HepG2 (cell line): ENCODE measurements around the gene TADA2B. TPM values are rescaled to one million over a fixed set of nuclear protein-coding genes. Genes with fewer than 3 reads are reported as not detected.

Source experiments
- ATAC-seq: fragments of 200-7000 bp; cut with Tn5 transposase; 3 replicates; pipeline ENCODE4 v1.9.1; 2020; ENCODE audit warnings: mild to moderate bottlenecking, moderate library complexity
- BruUV-seq: library from RNA; stranded (reverse); fragments of 400-500 nt; replicated peaks from 2 replicates; lab custom pipeline; 2021; lab: Mats Ljungman, UMichigan
- CTCF ChIA-PET: fragments of 300-600 bp; formaldehyde crosslinking; extraction: SDS; loops from one replicate; lab custom pipeline; 2021; ENCODE audit warnings: low total read pairs, inconsistent platforms, low intra/inter-chr PET ratio; lab: Yijun Ruan, JAX
- POLR2A ChIA-PET: fragments of 350-600 bp; sonication (Branson Sonifier 250); formaldehyde crosslinking; loops from one replicate; lab custom pipeline; 2020; ENCODE audit warnings: antibody characterized with exemption, inconsistent platforms; lab: Yijun Ruan, JAX
- DNase-seq: peaks from one replicate; pipeline ENCODE4 v3.0.0-alpha.2; 2015; ENCODE audit warnings: low spot score
- FAIRE-seq: peaks from 3 replicates; lab custom pipeline; 2011; peaks lifted over from hg19 to GRCh38; lab: Jason Lieb, UNC
- H2AFZ ChIP-seq: one replicate; pipeline ENCODE4 v1.6.1; 2011; ENCODE audit warnings: low read length, inconsistent platforms
- H3K27ac ChIP-seq: fragments of 300-600 bp; 3 replicates; pipeline ENCODE4 v1.8.0; 2011; ENCODE audit warnings: mixed run types, mild to moderate bottlenecking, mixed read lengths, low read length, inconsistent platforms; ENCODE audit not compliant: insufficient read depth; ENCODE audit errors: extremely low read length
- H3K27me3 ChIP-seq, 2 experiments: fragments of 200-600 bp in 1 of 2; 2 replicates in 1 of 2; 3 replicates in 1 of 2; pipeline versions ENCODE4 v1.6.0 to v1.8.0; 2011; ENCODE audit warnings: low read length in 2 of 2, mild to moderate bottlenecking in 2 of 2, moderate library complexity in 2 of 2, inconsistent platforms in 1 of 2; ENCODE audit not compliant: insufficient read depth in 2 of 2, control insufficient read depth in 1 of 2
- H3K36me3 ChIP-seq, 2 experiments: fragments of 200-600 bp in 1 of 2; replicated peaks in 1 of 2; 2 replicates in 1 of 2; 3 replicates in 1 of 2; pipeline versions ENCODE4 v1.5.1 to v1.8.0; 2011; ENCODE audit warnings: low read length in 2 of 2, inconsistent platforms in 1 of 2; ENCODE audit not compliant: insufficient read depth in 2 of 2, control insufficient read depth in 1 of 2
- H3K4me1 ChIP-seq: 2 replicates; pipeline ENCODE4 v1.5.1; 2012; ENCODE audit warnings: low read length, inconsistent platforms; ENCODE audit not compliant: insufficient read depth
- H3K4me2 ChIP-seq: 2 replicates; pipeline ENCODE4 v1.6.0; 2011; ENCODE audit warnings: low read depth, low read length, inconsistent platforms
- H3K4me3 ChIP-seq, 3 experiments: fragments of 200-600 bp in 1 of 3; sonication (generic), shearing (Covaris generic) in 1 of 3; replicated peaks in 1 of 3; 2 replicates each; pipeline ENCODE4 v1.5.1; 2011 to 2016; ENCODE audit warnings: low read length in 3 of 3, inconsistent platforms in 2 of 3, low read depth in 2 of 3, mild to moderate bottlenecking in 2 of 3, control low read depth in 1 of 3, mixed read lengths in 1 of 3; ENCODE audit not compliant: insufficient read depth in 1 of 3
- H3K79me2 ChIP-seq: one replicate; pipeline ENCODE4 v1.6.1; 2011; ENCODE audit warnings: low read length, inconsistent platforms; ENCODE audit not compliant: insufficient read depth
- H3K9ac ChIP-seq: 2 replicates; pipeline ENCODE4 v1.6.0; 2011; ENCODE audit warnings: mild to moderate bottlenecking, low read depth, low read length, inconsistent platforms; ENCODE audit not compliant: insufficient read depth
- H3K9me3 ChIP-seq: 2 replicates; pipeline ENCODE4 v1.5.1; 2012; ENCODE audit warnings: mild to moderate bottlenecking, low read length
- H4K20me1 ChIP-seq: 2 replicates; pipeline ENCODE4 v1.6.0; 2011; ENCODE audit warnings: inconsistent platforms, mild to moderate bottlenecking, low read length, moderate library complexity; ENCODE audit not compliant: insufficient read depth
- CAMTA2 ChIP-seq: sonication (generic); formaldehyde crosslinking; IDR thresholded peaks from 2 replicates; pipeline ENCODE4 v1.4.0; 2020; ENCODE audit warnings: mild to moderate bottlenecking, missing genetic modification reagents, borderline replicate concordance
- KLF6 ChIP-seq: IDR thresholded peaks from 2 replicates; pipeline ENCODE4 v1.8.0; 2016; ENCODE audit warnings: missing biosample characterization, missing genetic modification reagents
- POGK ChIP-seq: sonication (generic); formaldehyde crosslinking; conservative IDR thresholded peaks from 2 replicates; pipeline ENCODE4 v1.8.0; 2022; ENCODE audit warnings: mild to moderate bottlenecking, moderate library complexity, missing genetic modification reagents
- SIX1 ChIP-seq: sonication (generic); formaldehyde crosslinking; IDR thresholded peaks from 2 replicates; pipeline ENCODE4 v1.4.0; 2020; ENCODE audit warnings: missing genetic modification reagents, borderline replicate concordance
- TOE1 ChIP-seq: sonication (generic); formaldehyde crosslinking; IDR thresholded peaks from 2 replicates; pipeline ENCODE4 v1.4.0; 2020; ENCODE audit warnings: mild to moderate bottlenecking, missing genetic modification reagents
- ZBTB10 ChIP-seq: sonication (generic); formaldehyde crosslinking; IDR thresholded peaks from 2 replicates; pipeline ENCODE4 v1.4.0; 2020; ENCODE audit warnings: missing genetic modification reagents, borderline replicate concordance
- ZFP36L2 ChIP-seq: sonication (generic); formaldehyde crosslinking; IDR thresholded peaks from 2 replicates; pipeline ENCODE4 v1.4.0; 2020; ENCODE audit warnings: missing genetic modification reagents
- ZNF234 ChIP-seq: sonication (generic); formaldehyde crosslinking; conservative IDR thresholded peaks from 2 replicates; pipeline ENCODE4 v1.5.1; 2020; ENCODE audit warnings: mild to moderate bottlenecking, missing genetic modification reagents
- ZNF260 ChIP-seq: sonication (generic); formaldehyde crosslinking; IDR thresholded peaks from 2 replicates; pipeline ENCODE4 v1.4.0; 2020; ENCODE audit warnings: missing genetic modification reagents, low read depth, mild to moderate bottlenecking, borderline replicate concordance
- WGBS: methylation state at CpG from one replicate; pipeline ENCODE4 v1.1.6; 2017; ENCODE audit warnings: low lambda C conversion rate; 5-methylcytosine and 5-hydroxymethylcytosine counted together
- in situ Hi-C: cut with HindIII; loops from 2 replicates; pipeline ENCODE4 v1.10.0; 2017; ENCODE audit warnings: low pct_unique_long_range_greater_than_20kb; ENCODE audit not compliant: extremely low pct_ligation_motif_present
- intact Hi-C: fragments of 100-400 bp; cut with micrococcal nuclease; formaldehyde crosslinking; loops from one replicate; pipeline ENCODE4 v1.10.0; 2022; ENCODE audit not compliant: unreplicated experiment
- polyA plus RNA-seq, 8 experiments: library from polyadenylated mRNA; depleted of rRNA in 3 of 8; stranded (reverse) in 7 of 8; unstranded in 1 of 8; fragments of >200 nt; fragmentation: Illumina TruSeq in 4 of 8; extraction: Trizol in 4 of 8; gene quantifications; 2 replicates each; pipeline versions ENCODE4 v1.2.1 to v1.2.3, GENCODE V29; 2011 to 2016; ENCODE audit warnings: low read depth in 4 of 8, missing spikeins in 1 of 8, mixed read lengths in 1 of 8; ENCODE audit not compliant: insufficient read depth in 1 of 8
- total RNA-seq, 5 experiments: library from RNA; depleted of rRNA; stranded (reverse); fragments of >200 nt; fragmentation: Illumina TruSeq; extraction: Trizol; gene quantifications; 2 replicates each; pipeline ENCODE4 v1.2.3, GENCODE V29; 2016; ENCODE audit warnings: low read depth in 1 of 5

Gene TADA2B
- total and polyA plus RNA-seq, 2 of the 13 experiments (the other 11 are each of a cell fraction or from before 2014, with no cell fraction given) = 4.6 to 8.9 TPM

- no peak for TF ChIP-seq ZBTB10 (CRISPR knock-in tag)
- no peak for TF ChIP-seq KLF6 (CRISPR knock-in tag)
- TF ChIP-seq, all 625 proteins: peak for 0
These were observed 3.8 kb downstream of the TADA2B start (continued) for GRCh38 chr4:7046971-7047370.

- no peak overlapping the region for H2AFZ ChIP-seq
- FAIRE-seq (no peak), DNase-seq (no peak), ATAC-seq (no peak)
- H3K27me3 ChIP-seq = no peaks in the 10 kb centered on the region; a peak in 1 of 5 replicates
- peaks cover 28% of the 10 kb centered on the region for H3K4me1 ChIP-seq
- POLR2A ChIA-PET = no interaction called here
- H3K9ac ChIP-seq = no peak overlapping the region
- in situ Hi-C loops = no loop called here
- H4K20me1 ChIP-seq = 0 out of 2 replicates have a peak, but pooled peaks cover 16% of the 10 kb centered on the region
- H3K4me2 ChIP-seq = no peak overlapping the region
- H3K4me3 ChIP-seq = no peak overlapping the region
- H3K9me3 ChIP-seq = no peaks in the 10 kb centered on the region
- no peak for TF ChIP-seq ZNF260
- no peak for TF ChIP-seq ZNF234 (CRISPR knock-in tag)
- TF ChIP-seq POGK (CRISPR knock-in tag) = no peak
- TF ChIP-seq SIX1 (CRISPR knock-in tag) = no peak
- no peak for TF ChIP-seq CAMTA2
- no peak for TF ChIP-seq ZFP36L2 (CRISPR knock-in tag)
- no peak for TF ChIP-seq TOE1 (CRISPR knock-in tag)
- H3K27ac ChIP-seq = no peak overlapping the region
- BruUV-seq = no TSS peak
- intact Hi-C loops = loop anchor here (10.0 kb wide), 1 partner anchor 144 kb away; the partner anchor contains the start of gene TBC1D14
- H3K36me3 ChIP-seq = peaks cover 6 to 10% of the 10 kb centered on the region in 2 experiments; a peak in 3 of 5 replicates
- WGBS = 98% methylated on average over 12 of the region's 12 CpGs
- CTCF ChIA-PET = no interaction called here
- H3K79me2 ChIP-seq = peaks cover 51% of the 10 kb centered on the region
These were observed 5.5 kb downstream of the TADA2B start for GRCh38 chr4:7048642-7049041.
